IPS-15b (cell line): ENCODE results near the gene TMEM63B.
"Not testable (repeated sequence)": the region's sequence is repeated elsewhere in the genome, so short reads cannot be mapped to it uniquely, and the experiment has no call there.

Experiments used
- H3K27me3 ChIP-seq: one replicate; pipeline ENCODE4 v1.6.1; 2013; ENCODE audit warnings: low read length; ENCODE audit not compliant: control insufficient read depth, insufficient read depth
- H3K36me3 ChIP-seq: one replicate; pipeline ENCODE4 v1.6.1; 2013; ENCODE audit warnings: low read length; ENCODE audit not compliant: control insufficient read depth, insufficient read depth
- H3K4me1 ChIP-seq: one replicate; pipeline ENCODE4 v1.6.1; 2013; ENCODE audit warnings: mild to moderate bottlenecking, low read length; ENCODE audit not compliant: control insufficient read depth, insufficient read depth
- H3K4me3 ChIP-seq: one replicate; pipeline ENCODE4 v1.5.1; 2013; ENCODE audit warnings: low read depth, low read length
- H3K9ac ChIP-seq: one replicate; pipeline ENCODE4 v1.6.1; 2013; ENCODE audit warnings: low read depth, mild to moderate bottlenecking, low read length
- H3K9me3 ChIP-seq: one replicate; pipeline ENCODE4 v1.6.1; 2013; ENCODE audit warnings: mild to moderate bottlenecking, low read length; ENCODE audit not compliant: control insufficient read depth, insufficient read depth

The TMEM63B gene

DNA sequence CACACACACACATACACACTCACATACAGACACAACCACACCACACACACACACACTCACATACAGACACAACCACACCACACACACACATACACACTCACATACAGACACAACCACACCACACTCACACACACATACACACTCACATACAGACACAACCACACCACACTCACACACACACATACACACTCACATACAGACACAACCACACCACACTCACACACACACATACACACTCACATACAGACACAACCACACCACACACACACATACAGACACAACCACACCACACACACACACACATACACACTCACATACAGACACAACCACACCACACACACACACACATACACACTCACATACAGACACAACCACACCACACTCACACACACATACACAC, 54.4 kb downstream of the TMEM63B start:
- not testable (repeated sequence) for H3K27me3 ChIP-seq, H3K36me3 ChIP-seq, H3K4me1 ChIP-seq, H3K4me3 ChIP-seq, H3K9ac ChIP-seq, H3K9me3 ChIP-seq

- H3K4me3 ChIP-seq = no peak overlapping the region
- no peaks in the 10 kb centered on the region for H3K27me3 ChIP-seq
Observed at GRCh38 chr6:44182911-44183390, 55.6 kb downstream of the TMEM63B start.

DNA sequence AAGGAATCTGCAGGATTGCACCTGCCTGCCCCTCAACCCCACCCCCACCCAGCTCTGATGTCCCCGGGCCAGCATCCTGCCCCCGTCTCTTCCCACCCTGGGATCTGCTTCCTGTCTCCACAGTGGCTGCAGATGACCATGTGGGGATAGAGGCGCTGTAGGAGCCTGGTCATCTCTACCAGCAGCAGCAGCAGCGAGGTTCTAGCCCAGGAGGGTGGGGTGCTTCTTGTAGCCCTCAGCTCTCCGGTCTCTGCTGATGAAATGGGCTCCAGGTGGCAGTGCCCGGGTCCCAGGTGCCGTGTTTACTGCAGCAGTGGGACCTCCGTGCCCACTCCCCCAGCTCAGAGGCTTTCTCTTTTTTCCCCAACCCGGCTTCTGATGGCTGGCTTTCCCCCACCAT, 56.4 kb downstream of the TMEM63B start:
- H3K27me3 ChIP-seq = no peaks in the 10 kb centered on the region
- no peaks in the 10 kb centered on the region for H3K9me3 ChIP-seq
- no peaks in the 10 kb centered on the region for H3K36me3 ChIP-seq
- H3K9ac ChIP-seq = no peak overlapping the region
- no peak overlapping the region for H3K4me3 ChIP-seq
- peaks cover 8% of the 10 kb centered on the region for H3K4me1 ChIP-seq

More at GRCh38 chr6:44182911-44183390, 55.6 kb downstream of the TMEM63B start:
- H3K4me1 ChIP-seq = peaks cover 8% of the 10 kb centered on the region
- no peaks in the 10 kb centered on the region for H3K9me3 ChIP-seq
- H3K9ac ChIP-seq = no peak overlapping the region
- H3K36me3 ChIP-seq = no peaks in the 10 kb centered on the region

DNA sequence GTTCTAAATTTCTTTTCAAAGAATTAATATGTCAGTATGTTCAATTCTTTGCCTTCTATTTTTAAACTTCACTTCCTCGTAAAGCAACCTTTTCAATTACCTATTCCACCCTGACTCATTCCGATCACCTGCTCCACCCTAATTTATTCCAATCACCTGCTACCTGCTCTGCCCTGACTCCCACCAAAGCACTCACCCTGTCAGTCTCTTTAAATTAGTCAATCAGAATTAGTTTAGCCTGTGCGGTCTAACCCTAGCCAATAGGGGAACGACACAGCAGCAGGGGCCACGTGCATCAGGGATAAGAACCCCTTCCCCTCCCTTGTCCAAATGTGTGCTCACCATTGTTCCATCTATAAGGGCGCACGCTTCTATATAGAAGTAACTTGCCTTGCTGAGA, 58.0 kb downstream of the TMEM63B start:
- H3K9ac ChIP-seq, H3K4me3 ChIP-seq, H3K9me3 ChIP-seq, H3K27me3 ChIP-seq, H3K4me1 ChIP-seq, H3K36me3 ChIP-seq: not testable (repeated sequence)

GRCh38 chr6:44185953-44186634, 58.7 kb downstream of the TMEM63B start:
- no peaks in the 10 kb centered on the region for H3K9me3 ChIP-seq
- H3K4me1 ChIP-seq = peaks cover 8% of the 10 kb centered on the region
- H3K9ac ChIP-seq = no peak overlapping the region
- no peaks in the 10 kb centered on the region for H3K36me3 ChIP-seq
- no peak overlapping the region for H3K4me3 ChIP-seq
- no peaks in the 10 kb centered on the region for H3K27me3 ChIP-seq

- Histone ChIP-seq H3K27me3 (no peaks in the 10 kb centered on the region), H3K4me3 (no peak overlapping the region), H3K9me3 (no peaks in the 10 kb centered on the region), H3K9ac (no peak overlapping the region), H3K36me3 (no peaks in the 10 kb centered on the region), H3K4me1 (peaks cover 8% of the 10 kb centered on the region)
Observed at GRCh38 chr6:44186635-44187025, 59.3 kb downstream of the TMEM63B start.

DNA sequence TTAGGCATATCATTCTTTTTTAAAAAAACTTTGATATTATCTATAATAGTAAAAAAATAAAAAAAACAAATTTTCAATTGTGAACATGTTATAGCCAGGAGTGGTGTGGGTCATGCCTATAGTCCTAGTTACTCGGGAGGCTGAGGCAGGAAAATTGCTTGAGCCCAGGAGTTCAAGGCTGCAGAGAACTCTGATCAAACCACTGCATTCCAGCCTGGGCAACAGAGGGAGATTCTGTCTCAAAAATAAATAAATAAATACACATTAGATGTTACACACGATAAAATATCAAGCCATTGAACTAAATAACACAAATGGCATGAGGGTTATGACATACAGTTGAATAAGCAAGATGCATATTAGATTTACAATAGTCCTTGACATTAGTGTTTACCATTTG, 61.5 kb downstream of the TMEM63B start:
- H3K4me3 ChIP-seq = no peak overlapping the region
- H3K9me3 ChIP-seq = no peaks in the 10 kb centered on the region
- H3K36me3 ChIP-seq = no peaks in the 10 kb centered on the region
- no peaks in the 10 kb centered on the region for H3K27me3 ChIP-seq
- H3K9ac ChIP-seq = no peak overlapping the region
- H3K4me1 ChIP-seq = peaks cover 12% of the 10 kb centered on the region

GRCh38 chr6:44189257-44189656, 61.9 kb downstream of the TMEM63B start:
- Histone ChIP-seq H3K4me3 (no peak overlapping the region), H3K36me3 (no peaks in the 10 kb centered on the region), H3K4me1 (peaks cover 12% of the 10 kb centered on the region), H3K9ac (no peak overlapping the region), H3K27me3 (no peaks in the 10 kb centered on the region), H3K9me3 (no peaks in the 10 kb centered on the region)

DNA sequence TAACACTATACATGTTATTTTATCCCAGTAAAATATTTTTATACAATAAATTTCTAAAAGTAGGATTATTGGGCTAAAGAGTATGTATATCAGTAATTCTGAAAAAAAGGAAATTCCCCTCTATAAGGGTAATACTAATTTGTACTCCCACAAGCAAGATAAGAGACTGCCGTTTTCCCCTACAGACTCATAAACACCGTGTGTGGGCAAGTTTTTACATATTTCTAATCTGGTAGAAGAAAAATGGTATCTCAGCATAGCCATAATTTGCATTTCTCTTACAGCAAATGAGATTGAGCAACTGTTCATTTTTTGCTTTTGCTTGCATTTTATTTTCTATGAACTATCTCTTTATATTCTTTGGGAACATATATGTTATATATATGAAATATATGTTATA, 63.4 kb downstream of the TMEM63B start:
- H3K4me3 ChIP-seq = no peak overlapping the region
- H3K36me3 ChIP-seq = no peaks in the 10 kb centered on the region
- no peaks in the 10 kb centered on the region for H3K27me3 ChIP-seq
- peaks cover 12% of the 10 kb centered on the region for H3K4me1 ChIP-seq
- H3K9ac ChIP-seq = no peak overlapping the region
- no peaks in the 10 kb centered on the region for H3K9me3 ChIP-seq

DNA sequence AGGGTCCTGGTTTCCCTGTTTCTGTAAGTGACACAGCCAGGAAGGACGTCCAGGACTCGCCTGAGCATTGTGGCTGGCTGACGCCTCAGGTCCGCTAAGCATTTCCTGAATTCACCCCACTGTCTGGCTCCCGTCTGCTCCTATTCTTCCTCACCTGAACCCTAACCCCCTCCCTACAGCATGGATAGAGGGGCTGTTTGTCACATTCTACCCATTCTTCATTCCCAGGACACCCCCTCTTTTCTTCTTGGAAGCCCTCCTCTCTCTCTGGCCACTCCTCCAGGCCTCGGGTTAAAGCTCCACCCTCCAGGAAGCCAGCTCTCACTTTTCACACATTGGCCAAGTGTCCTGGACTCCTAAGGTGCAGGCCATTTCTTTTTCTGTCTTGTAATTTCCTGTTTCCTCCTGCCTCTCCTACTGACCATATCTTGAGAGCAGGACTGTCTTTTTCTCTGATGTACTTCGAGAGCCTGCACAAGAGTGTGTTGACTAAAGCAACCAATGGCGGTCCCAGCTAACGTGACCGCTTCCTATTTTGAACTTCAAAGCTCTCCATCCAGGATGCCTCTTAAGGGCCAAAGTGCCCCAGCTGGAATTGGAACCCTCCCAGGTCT, 65.2 kb downstream of the TMEM63B start:
- H3K4me1 ChIP-seq = peaks cover 7% of the 10 kb centered on the region
- H3K9ac ChIP-seq = no peak overlapping the region
- H3K9me3 ChIP-seq = no peaks in the 10 kb centered on the region
- H3K27me3 ChIP-seq = no peaks in the 10 kb centered on the region
- H3K4me3 ChIP-seq = no peak overlapping the region
- no peaks in the 10 kb centered on the region for H3K36me3 ChIP-seq

DNA sequence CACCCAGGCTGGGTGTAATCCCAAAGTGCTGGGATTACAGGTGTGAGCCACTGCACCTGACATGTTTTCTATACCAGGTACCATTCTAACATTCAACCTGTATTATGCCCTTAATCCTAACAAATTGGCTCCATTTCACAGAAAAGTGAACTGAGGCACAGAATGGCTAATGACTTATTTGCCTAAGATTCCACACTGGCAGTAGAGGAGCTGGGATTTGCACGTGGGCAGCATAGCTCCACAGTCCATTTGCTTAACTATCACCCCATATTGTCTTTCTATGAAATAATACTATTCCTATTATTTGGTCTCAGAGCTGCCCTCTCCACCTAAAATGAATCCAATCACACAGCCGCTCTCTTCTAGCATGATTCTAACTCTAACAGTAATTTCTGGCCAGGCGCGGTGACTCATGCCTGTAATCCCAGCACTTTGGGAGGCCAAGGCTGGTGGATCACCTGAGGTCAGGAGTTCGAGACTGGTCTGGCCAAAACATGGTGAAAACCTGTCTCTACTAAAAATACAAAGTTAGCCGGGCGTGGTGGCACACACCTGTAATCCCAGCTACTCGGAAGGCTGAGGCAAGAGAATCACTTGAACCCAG, 66.1 kb downstream of the TMEM63B start:
- Histone ChIP-seq H3K36me3 (no peaks in the 10 kb centered on the region), H3K9ac (no peak overlapping the region), H3K27me3 (no peaks in the 10 kb centered on the region), H3K9me3 (no peaks in the 10 kb centered on the region), H3K4me3 (no peak overlapping the region), H3K4me1 (peaks cover 7% of the 10 kb centered on the region)

DNA sequence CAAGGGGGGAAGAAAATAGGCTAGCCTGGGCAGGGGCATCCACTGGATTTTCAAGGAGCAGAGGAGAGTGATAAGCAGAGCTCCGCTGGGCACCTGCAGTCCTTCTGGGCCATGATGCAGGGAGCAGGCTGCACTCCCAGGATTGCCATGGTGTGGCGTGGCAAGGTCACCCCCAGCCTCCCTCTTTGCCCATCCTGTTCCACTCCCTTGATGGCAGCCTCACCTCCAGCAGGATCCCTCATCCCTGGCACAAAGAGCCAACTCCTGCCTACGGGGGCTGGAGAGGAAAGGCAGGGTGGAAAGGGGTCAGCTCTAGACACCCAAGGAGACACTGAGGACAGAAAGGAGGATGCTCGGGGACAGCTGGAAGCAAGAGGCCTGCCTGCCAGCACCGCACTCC, 67.0 kb downstream of the TMEM63B start:
- peaks cover 7% of the 10 kb centered on the region for H3K4me1 ChIP-seq
- no peaks in the 10 kb centered on the region for H3K9me3 ChIP-seq
- no peaks in the 10 kb centered on the region for H3K36me3 ChIP-seq
- H3K9ac ChIP-seq = no peak overlapping the region
- no peaks in the 10 kb centered on the region for H3K27me3 ChIP-seq
- H3K4me3 ChIP-seq = no peak overlapping the region
